Measurements from ENCODE around the gene EPS8L2. TPM values are rescaled to one million over a fixed set of nuclear protein-coding genes. Genes with fewer than 3 reads are reported as not detected.
A peak's percentile ranks its signal among the peaks of the same experiment; 100 is the strongest.

EPS8L2 gene
- total and polyA plus RNA-seq, 2 of the 13 experiments (the other 11 are each of a cell fraction or from before 2014, with no cell fraction given) = 89.3 to 416 TPM

GRCh38 chr11:704781-705645 is 1.0 kb upstream of the EPS8L2 start (continued):
- no peak for TF ChIP-seq KIAA2018 (CRISPR knock-in tag; IDR thresholded peaks at IDR 0.05; ENCODE audit: borderline replicate concordance)
- peak; percentile 81; the same call in 1 of the 2 replicates for TF ChIP-seq YEATS4 (CRISPR knock-in tag; IDR thresholded peaks at IDR 0.05; ENCODE audit: borderline replicate concordance)
- TF ChIP-seq ZNF557 (CRISPR knock-in tag; IDR thresholded peaks at IDR 0.05) = peak; percentile 73; the same call in 1 of the 2 replicates
- peak; percentile 48 for TF ChIP-seq REPIN1 (CRISPR knock-in tag; IDR thresholded peaks at IDR 0.05; ENCODE audit: borderline replicate concordance, low read depth)
- peak; percentile 85 for TF ChIP-seq TEAD3 (CRISPR knock-in tag; optimal IDR thresholded peaks at IDR 0.05; ENCODE audit: borderline replicate concordance)
- peak; percentile 83; the same call in 1 of the 2 replicates for TF ChIP-seq KLF12 (CRISPR knock-in tag; IDR thresholded peaks at IDR 0.05; ENCODE audit: borderline replicate concordance)
- TF ChIP-seq HNF4G (IDR thresholded peaks at IDR 0.05; ENCODE audit: borderline replicate concordance, low read depth, low read length) = 0 out of 2 replicates have a peak, but pooled peaks have one; percentile 37
- TF ChIP-seq HNF4G (CRISPR knock-in tag; IDR thresholded peaks at IDR 0.05; ENCODE audit: borderline replicate concordance, low read depth) = peak; percentile 70
- peak; percentile 61; the same call in 1 of the 2 replicates for TF ChIP-seq HHEX (CRISPR knock-in tag; IDR thresholded peaks at IDR 0.05)
- TF ChIP-seq ZNF251 (CRISPR knock-in tag; IDR thresholded peaks at IDR 0.05) = no peak
- no peak for TF ChIP-seq GPBP1L1 (CRISPR knock-in tag; IDR thresholded peaks at IDR 0.05)
- TF ChIP-seq ZSCAN21 (CRISPR knock-in tag; IDR thresholded peaks at IDR 0.05; ENCODE audit: borderline replicate concordance) = no peak
- no peak for TF ChIP-seq ZNF720 (CRISPR knock-in tag; IDR thresholded peaks at IDR 0.05)
- TF ChIP-seq SAP130 (CRISPR knock-in tag; IDR thresholded peaks at IDR 0.05; ENCODE audit: low read depth) = peak; percentile 98
- peak; percentile 85 for TF ChIP-seq ZNF281 (CRISPR knock-in tag; IDR thresholded peaks at IDR 0.05; ENCODE audit: borderline replicate concordance)
- TF ChIP-seq SNAI1 (CRISPR knock-in tag; IDR thresholded peaks at IDR 0.05; ENCODE audit: borderline replicate concordance) = no peak

Measured in HepG2 (cell line).